Endothelial cell (in vitro differentiated cells): ENCODE data around the gene ALDH1A1. TPM values are rescaled to one million over a fixed set of nuclear protein-coding genes. Genes with fewer than 3 reads are reported as not detected.

Experiments
- DNase-seq: peaks from one replicate; pipeline ENCODE4 v3.0.0; 2021; ENCODE audit warnings: low spot score
- H3K27ac Mint-ChIP-seq: one replicate; pipeline ENCODE4 v1.8.0; 2021; ENCODE audit warnings: mixed read lengths, inconsistent platforms; ENCODE audit not compliant: unreplicated experiment
- H3K27me3 Mint-ChIP-seq: one replicate; pipeline ENCODE4 v1.8.0; 2021; ENCODE audit warnings: mild to moderate bottlenecking, moderate library complexity, mixed read lengths, inconsistent platforms; ENCODE audit not compliant: unreplicated experiment
- H3K36me3 Mint-ChIP-seq: one replicate; pipeline ENCODE4 v1.8.0; 2021; ENCODE audit warnings: mild to moderate bottlenecking, low read depth, mixed read lengths, inconsistent platforms; ENCODE audit not compliant: unreplicated experiment
- H3K4me1 Mint-ChIP-seq: one replicate; pipeline ENCODE4 v1.8.0; 2021; ENCODE audit warnings: mild to moderate bottlenecking, mixed read lengths, inconsistent platforms; ENCODE audit not compliant: unreplicated experiment
- H3K4me3 Mint-ChIP-seq: one replicate; pipeline ENCODE4 v1.8.0; 2021; ENCODE audit warnings: mild to moderate bottlenecking, mixed read lengths, inconsistent platforms; ENCODE audit not compliant: unreplicated experiment
- H3K9me3 Mint-ChIP-seq: one replicate; pipeline ENCODE4 v1.8.0; 2021; ENCODE audit warnings: mixed read lengths, inconsistent platforms; ENCODE audit not compliant: unreplicated experiment
- CTCF ChIP-seq: fragments of 200-600 bp; sonication (generic); IDR thresholded peaks from one replicate; pipeline ENCODE4 v1.5.0; 2021; ENCODE audit warnings: antibody characterized with exemption; ENCODE audit not compliant: unreplicated experiment
- total RNA-seq: library from RNA; stranded (reverse); fragmentation: NEBNext Ultra II Directional; extraction: Animal tissue kit (Norgen Biotek cat#: 25700); gene quantifications from one replicate; pipeline ENCODE4 v1.2.1, GENCODE V29; 2021; ENCODE audit not compliant: unreplicated experiment

Gene ALDH1A1
- total RNA-seq, 1 donor from 2014 or later = 7.0 TPM

DNA sequence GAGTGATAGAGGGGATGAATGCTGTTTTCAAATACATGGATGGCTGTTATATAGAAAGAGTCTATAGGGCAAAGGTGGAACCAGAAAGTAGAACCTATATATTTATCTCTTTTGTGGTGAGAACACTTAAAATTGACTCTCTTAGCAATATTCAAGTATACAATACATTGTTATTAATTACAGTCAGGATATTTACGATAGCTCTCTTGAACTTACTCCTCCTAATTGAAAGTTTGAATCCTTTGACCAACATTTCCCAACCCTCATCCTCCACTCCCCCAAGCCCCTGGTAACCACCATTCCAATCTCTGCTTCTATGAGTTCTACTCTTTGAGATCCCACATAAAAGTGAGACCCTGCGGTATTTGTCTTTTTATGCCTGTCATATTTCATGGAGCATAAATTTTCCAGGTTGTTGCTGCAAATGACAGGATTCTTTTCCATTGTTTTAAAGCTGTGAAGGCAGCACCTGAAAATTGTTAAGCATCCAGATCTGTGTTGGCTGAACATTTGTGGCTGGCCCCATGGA, 41.5 kb downstream of the ALDH1A1 start:
- Mint-ChIP-seq H3K27me3 (no peaks in the 10 kb centered on the region), H3K27ac (no peak overlapping the region), H3K4me1 (peaks cover 4% of the 10 kb centered on the region), H3K36me3 (no peaks in the 10 kb centered on the region), H3K9me3 (no peaks in the 10 kb centered on the region), H3K4me3 (no peak overlapping the region)
- no peak for TF ChIP-seq CTCF
- DNase-seq = no peak

DNA sequence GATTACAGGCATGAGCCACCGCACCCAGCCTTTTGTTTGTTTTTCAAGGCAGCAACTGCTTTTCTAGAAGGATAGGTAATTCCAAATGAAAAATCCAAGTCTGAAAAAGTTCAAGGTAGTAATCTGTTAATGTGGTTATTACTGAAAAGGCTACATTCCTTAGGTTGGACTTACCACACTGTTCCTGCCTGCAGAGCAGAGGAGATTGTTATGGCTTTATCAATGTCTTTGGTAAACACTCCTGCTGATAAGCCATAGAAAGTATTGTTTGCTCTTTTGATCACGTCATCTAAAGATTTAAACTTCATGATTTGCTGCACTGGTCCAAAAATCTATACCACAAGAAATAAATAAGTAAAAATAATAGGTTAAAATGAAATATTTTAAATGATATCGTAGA, 43.4 kb downstream of the ALDH1A1 start:
- Mint-ChIP-seq H3K27ac (no peak overlapping the region), H3K4me3 (no peak overlapping the region), H3K27me3 (no peaks in the 10 kb centered on the region), H3K4me1 (no peaks in the 10 kb centered on the region), H3K9me3 (no peaks in the 10 kb centered on the region), H3K36me3 (no peaks in the 10 kb centered on the region)
- no peak for TF ChIP-seq CTCF
- no peak for DNase-seq

DNA sequence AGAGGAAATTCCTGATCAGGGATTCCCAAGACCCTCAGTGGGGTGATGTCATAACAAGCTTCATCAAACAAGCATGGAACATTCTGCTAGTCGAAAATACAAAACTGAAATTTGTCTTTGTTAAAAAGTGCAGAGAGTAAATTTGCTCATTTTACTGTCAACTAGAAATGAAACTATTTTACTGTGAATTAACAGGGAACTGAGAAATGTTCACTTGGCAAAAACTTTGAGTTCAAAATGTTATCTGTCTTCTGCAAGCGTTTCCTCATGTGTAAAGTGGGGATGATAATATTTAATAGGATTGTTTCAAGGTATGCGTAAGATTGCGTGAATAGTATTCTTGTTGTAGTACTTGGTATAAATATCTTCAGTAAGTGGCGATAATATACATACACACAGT, 45.4 kb downstream of the ALDH1A1 start:
- H3K9me3 Mint-ChIP-seq = no peaks in the 10 kb centered on the region
- H3K27ac Mint-ChIP-seq = no peak overlapping the region
- H3K4me3 Mint-ChIP-seq = no peak overlapping the region
- DNase-seq = no peak
- no peaks in the 10 kb centered on the region for H3K27me3 Mint-ChIP-seq
- no peak for TF ChIP-seq CTCF
- H3K4me1 Mint-ChIP-seq = no peaks in the 10 kb centered on the region
- no peaks in the 10 kb centered on the region for H3K36me3 Mint-ChIP-seq

DNA sequence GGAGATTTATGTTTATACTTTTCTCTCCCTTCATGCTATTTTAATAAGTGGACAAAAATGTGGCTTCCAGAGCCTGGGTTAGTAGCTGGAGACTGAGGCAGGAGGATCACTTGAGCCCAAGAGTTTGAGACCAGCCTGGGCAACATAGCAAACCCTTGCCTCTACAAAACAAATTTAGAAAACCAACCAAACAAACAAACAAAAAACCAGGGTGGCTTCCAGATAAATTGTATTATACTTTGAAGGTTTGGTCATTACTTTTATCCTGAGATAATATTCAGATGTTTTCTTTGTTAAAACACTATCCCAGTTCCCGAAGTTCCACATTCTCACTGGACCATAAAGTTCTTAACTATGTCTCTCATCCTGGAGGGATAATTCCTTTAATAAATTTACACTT, 46.0 kb downstream of the ALDH1A1 start:
- no peaks in the 10 kb centered on the region for H3K27me3 Mint-ChIP-seq
- H3K36me3 Mint-ChIP-seq = no peaks in the 10 kb centered on the region

More for the DNA sequence above, 46.0 kb downstream of the ALDH1A1 start:
- DNase-seq = no peak
- no peak for TF ChIP-seq CTCF
- Mint-ChIP-seq H3K4me1 (no peaks in the 10 kb centered on the region), H3K9me3 (no peaks in the 10 kb centered on the region), H3K27ac (no peak overlapping the region), H3K4me3 (no peak overlapping the region)
